HG03469 (cell line): ENCODE measurements around the gene PGF.

Source experiments
- ATAC-seq: cut with Tn5 transposase; IDR thresholded peaks from one replicate; pipeline ENCODE4 v1.9.1; 2021; ENCODE audit warnings: mild to moderate bottlenecking, moderate library complexity, moderate number of reproducible peaks; ENCODE audit not compliant: unreplicated experiment

Gene PGF

DNA sequence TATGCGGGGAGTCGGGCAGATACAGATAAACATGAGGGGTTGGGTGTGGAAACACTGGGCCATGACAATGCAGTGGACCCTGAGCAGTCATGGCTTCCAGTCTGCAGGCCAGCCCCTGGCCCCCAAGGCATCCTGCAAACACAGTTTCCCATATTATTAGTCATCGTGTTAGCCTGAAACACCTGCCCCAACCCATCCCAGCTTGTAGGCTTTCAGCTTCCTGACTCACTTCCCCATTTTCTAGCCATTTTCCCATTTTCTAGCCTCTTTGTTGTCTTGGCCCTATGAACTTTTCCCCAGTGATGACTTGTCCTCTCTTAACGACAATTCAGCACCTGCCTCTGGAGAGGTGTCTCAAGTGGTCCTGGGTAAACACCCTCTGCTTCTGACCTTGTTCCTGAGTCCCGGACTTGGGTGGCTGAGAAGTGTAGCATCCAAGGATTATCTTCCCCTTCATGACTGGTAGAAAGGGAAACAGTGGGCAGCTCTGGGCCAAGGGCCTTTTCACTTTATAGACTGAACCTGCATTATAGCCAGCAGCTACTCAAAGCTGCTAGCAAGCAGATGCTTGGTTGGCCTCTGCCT lies 4.3 kb upstream of the PGF start:
- no peak for ATAC-seq

DNA sequence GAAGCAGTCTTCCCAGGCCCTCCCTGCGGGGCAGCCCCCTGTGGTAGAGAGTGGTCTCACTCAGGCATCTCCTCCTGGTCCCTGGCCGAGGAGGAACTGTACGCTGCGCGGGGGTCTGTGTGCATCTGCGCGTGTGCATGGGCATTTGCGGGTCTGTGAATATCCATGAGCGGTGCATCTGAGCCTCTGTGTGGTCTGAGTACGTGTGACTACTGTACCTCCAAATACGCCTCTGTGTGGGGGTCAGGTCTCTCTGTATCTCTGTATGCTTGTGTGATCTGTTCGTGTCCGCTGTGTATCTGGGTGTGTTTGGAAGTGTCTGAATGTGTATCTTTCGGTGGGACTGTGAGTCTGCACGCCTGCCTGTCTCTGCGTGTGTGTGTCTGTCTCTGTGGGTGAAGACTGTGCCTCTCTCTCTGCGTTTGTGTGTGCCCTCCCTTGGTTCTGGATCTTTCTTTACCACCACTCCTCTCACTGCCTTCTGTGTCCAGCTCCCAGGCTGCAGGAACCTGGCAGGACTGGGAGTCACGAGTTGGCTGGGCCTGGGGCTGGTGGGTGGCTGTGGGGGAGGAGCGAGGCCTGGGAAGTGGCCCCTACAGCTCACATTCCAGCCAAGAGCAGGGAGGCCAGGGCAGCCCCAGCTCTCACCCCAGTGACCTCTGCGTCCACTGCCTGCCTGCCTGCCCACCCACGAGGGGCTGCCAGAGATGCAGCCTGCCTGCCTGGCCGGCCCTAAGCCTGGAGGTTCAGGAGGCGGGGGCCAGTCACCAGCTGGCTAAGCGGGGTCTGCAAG lies 1.1 kb upstream of the PGF start:
- ATAC-seq = no peak

DNA sequence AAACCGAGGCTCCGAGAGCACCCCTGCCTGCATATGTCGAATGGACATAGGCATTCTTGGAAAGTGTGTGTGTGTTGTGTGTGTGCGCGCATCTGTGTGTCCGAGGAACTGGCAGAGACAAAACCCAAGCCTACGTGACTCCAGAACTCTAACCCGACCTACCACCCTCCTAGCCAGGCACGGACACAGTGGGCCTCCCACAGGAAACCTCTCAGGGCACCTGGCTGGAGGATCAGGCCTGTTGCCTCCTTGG lies 556 bp upstream of the PGF start:
- ATAC-seq = no peak

DNA sequence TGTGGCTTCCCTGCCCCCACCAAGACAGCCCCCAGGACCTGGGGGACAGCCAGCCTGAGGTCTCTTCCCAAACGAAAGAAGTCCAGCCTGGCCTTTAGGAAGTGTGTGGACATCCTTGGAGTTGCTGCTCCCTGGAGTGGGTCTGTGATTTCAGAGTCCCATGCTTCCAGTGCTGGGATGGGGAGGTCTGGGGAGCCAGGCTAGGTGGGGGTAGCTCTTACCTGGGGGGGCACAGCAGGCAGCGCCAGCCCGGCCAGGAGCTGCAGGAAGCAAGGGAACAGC lies 509 bp downstream of the PGF start:
- no peak for ATAC-seq

DNA sequence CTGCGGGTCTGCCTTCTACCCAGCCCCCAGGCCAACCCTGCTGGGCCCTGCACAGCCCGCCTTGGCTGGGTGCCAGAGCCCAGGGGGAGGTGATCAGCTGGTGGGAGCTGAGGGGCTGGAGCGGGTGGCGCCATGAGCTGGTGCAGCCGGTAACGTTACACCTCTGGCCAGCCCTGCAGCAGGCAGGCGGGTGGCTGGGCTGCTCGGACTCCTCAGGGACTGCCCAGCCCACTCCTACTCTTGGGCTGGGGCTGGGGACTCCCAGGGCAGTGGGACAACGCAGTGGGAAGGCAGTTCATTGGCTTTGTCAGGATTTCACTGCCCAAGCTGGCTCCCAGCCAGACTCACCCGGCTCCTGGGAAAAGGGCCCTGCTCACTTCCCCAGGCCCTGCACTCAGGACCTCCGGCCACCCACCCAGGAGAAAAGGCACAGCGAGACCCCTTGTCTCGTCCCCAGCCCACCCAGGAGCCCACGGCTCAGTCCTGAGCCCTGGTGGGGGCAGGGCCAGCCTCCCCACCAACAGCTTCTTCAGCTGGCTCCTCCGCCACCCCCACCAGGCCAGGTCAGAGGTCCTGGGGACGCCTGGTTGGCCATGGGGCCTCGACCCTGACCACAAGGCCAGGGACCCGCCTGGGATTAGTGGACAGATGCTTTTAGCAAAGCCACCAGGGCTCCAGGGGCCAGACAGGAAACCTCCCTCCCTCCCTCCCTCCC lies 1.0 kb downstream of the PGF start:
- no peak for ATAC-seq

DNA sequence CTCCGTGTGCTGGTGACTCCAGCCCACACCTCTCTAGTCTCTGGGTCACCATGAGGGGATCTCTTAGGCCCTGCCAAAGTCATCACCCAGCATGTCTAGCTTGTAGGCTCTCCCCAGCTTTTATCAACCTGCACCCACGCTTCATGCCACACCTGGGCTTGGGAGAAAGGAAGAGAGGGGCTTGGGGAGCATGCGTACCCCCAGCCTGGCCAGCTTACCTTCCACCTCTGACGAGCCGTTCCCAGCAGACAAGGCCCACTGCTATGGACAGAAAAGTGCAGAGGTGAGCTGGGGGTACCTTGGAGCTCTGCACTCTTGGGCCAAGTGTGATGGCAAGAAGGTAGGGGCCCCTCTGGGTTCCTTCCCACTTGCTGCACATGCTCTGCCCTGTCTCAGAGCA lies 1.7 kb downstream of the PGF start:
- no peak for ATAC-seq

DNA sequence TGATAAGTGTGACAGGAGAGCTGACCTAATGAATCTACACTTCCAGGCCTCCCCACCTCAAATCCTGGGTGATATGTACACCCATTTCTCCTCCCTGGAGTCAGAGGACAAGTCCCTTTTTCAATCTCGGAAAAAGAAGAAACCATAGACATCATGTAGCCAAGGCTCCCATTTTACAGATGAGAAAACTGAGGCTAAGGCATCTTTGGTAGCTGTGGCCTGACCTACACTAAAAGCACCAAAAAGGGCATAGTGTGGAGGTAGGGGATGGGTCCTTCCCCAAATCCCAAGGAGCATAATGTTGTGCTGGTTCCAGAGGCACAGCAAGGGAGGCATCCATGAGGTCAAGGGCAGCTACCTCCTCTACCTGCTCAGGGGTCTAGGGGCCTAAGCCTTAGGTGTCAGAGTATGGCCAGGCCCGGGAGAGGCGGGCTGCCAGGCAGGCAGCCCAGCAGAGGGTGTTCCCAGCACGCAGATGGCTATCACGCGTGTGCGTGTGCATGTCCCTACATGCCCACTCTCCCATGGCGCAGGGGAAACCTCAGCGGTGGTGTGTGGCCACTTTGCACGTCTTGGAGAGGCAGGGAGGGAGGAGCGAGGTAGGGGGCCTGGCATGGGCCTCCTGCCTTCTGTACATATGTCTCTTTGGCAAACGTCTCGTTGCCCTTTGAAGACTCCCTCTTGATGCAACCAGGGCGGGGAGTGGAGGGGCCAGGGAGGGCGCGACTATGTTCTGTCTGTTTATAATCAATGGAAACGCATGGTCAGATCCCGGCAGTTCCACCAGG lies 2.5 kb downstream of the PGF start:
- ATAC-seq = no peak

DNA sequence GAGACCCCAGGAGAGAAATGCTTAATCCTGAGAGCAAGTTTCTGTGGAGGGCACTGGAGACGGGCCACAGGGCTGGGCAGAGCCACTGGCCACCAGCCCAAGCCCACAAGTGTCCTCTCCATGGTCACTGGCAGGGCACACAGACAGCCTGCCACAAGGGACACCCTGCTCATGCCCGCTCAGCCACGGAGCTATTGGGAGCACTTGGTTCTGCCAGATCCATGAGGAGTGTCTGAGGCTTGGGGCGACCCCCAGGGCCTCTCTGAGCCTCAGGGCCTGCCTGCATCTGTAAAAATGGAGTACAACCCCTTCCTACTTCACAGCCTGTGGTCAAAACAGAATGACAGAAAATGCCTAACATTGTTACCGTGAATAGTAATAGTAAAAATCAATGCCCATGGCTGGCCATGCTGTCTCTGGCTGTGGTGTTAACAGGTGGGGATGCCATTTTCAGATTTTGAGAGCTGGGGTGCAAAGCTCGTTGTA lies 3.2 kb downstream of the PGF start:
- ATAC-seq = no peak

DNA sequence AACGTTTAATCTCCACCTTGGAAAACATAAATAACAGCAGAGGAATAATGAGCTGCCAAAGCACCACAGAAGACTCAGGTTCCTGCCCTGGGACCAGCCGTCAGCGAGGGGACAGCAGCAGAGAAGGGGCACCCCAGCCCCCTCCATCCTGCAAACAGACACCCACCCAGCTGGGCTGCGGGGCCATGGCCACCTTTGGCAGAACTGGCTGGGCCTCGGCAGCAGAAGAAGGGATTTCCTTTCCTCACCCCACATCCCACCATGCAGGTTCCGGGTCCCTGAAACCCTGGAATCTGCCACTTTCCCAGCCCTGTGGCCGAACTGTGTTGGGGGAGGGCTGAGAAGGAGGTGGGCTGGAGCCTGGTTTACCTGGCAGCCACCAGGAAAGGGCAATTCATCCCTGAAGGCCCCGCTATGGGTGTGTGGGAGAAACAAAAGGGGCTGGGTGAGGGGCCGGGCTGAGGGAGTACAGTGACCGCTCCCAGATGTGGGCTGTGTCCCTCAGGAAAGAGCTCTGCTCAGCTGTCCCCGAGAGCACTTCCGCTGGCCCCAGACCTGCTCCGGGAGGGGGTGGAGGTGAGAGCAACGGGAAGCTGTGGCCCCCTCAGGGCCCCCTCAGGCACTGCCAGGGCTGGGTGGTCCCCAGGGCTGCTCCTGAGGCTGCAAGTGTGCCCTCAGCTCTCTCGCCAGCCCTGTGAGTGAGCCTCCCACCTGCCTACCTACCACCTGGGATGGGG lies 3.8 kb downstream of the PGF start:
- ATAC-seq = no peak

DNA sequence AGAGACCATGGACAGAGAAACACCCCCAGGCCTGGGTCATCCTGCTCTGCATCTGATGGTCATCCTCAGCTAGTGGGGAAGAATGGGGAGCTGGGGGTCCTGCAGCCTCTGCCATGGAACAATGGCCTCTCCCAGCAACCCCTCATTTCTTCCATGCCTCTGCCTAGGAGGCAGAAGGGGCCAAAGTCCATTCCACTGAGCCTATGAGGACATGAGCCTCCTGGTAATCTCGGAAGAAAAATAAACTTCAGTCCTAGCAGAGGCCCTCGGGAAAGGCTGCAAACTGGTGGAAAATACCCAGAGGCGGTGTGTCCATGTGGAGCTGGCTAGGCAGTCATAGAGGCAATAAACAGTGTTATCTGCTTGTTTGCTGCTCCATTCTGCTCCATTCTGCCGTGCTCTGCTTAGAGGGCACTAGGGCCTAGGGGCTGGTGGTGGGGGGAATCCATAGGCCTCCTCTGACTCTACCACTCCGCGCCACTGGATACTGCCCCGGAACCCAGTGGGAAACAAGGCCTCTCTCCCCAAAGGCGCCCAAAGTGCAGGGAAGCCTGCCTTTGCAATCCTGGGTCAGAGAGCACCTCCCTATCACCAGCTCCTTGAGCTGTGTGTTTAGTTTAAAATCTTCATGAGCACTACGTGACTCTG lies 4.5 kb downstream of the PGF start:
- no peak for ATAC-seq

DNA sequence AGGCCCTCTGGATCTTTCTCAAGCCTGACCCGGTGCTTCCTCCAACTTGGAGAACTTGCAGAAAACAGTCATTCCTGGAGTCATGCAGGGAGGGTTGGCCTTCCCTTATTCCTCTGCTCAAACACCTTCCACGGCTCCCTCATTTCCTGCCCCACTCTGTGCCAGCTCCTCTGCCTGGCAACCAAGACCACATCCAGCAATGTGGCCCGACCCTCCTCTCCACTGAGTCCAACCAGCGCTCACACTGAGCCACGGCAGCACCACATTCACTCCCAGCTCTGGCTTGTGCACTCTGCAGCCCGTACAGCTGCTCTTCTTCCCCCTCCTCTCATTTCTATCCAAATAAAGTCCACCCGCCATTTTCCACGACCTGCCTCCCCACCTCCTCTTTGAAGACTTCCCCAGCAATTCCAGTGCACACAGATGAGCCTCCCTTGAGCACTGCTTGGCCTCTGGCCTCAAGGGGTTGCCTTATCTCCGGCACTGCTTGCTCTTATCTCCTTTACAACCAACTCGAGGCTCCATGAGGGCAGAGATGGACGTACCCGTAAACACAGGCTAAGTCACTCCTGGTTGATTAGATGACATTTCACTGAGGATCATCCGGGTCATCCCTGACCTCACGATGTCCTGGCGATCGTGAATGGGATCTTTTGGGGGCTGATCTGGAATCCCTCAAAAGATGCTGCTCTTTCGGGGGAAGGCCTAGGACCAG lies 5.4 kb downstream of the PGF start:
- no peak for ATAC-seq

DNA sequence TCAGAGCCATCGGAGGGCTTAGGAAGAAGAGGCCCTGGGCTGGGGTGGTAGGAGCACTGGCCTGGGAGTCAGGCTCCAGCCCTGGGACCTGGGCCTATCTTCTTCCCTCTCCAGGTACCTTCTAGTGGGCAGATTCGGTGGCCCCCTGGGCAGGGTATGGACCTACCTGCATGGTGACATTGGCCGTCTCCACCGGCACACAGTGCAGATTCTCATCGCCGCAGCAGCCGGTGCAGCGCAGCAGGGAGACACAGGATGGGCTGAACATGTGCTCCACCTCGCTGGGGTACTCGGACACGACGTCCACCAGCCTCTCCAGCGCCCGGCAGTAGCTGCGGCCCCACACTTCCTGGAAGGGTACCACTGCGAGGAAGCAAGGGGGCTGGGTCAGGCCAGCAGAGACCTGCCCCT lies 6.2 kb downstream of the PGF start:
- no peak for ATAC-seq

DNA sequence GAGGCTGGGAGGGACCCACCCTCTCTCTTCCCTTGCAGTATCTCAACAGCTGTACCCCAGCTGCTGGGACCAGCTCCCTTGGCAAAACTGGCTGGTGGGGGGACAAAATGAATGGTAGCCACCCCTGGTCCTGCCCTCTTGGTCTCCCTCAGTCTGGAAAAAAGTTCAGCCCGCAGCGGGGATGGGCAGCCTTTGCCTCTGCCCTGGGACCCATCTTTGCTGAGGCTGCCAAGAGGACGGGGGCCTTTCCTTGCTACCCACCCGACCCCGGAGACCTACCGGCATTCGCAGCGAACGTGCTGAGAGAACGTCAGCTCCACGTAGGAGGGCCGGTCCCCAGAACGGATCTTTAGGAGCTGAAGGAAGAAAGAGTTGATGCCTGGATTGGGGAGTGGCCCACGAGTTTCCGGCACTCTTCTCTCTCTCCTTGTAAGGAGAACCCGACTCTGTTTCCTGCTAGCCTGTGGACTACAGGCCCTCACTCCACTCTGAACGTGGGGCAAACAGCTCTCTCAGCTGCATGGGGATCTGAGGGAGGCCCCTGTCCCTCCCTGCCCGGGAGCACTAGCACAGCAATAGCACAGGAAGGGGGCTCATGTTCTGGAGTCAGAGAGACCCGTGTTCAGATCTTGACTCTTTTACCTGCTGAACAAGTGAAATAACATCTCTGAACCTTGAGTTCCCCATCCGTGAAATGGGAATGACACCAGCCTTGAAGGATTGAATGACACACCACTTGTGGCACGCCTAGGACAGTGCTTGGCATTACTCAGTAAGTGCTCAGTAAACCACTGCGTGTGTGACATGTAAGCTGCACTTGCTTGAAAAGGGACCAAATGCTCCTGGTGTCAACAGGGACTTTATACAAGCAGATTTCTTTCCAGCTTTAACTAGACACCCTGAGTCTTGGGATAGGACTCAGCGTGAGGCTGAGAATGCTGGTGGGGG lies 6.9 kb downstream of the PGF start:
- no peak for ATAC-seq

DNA sequence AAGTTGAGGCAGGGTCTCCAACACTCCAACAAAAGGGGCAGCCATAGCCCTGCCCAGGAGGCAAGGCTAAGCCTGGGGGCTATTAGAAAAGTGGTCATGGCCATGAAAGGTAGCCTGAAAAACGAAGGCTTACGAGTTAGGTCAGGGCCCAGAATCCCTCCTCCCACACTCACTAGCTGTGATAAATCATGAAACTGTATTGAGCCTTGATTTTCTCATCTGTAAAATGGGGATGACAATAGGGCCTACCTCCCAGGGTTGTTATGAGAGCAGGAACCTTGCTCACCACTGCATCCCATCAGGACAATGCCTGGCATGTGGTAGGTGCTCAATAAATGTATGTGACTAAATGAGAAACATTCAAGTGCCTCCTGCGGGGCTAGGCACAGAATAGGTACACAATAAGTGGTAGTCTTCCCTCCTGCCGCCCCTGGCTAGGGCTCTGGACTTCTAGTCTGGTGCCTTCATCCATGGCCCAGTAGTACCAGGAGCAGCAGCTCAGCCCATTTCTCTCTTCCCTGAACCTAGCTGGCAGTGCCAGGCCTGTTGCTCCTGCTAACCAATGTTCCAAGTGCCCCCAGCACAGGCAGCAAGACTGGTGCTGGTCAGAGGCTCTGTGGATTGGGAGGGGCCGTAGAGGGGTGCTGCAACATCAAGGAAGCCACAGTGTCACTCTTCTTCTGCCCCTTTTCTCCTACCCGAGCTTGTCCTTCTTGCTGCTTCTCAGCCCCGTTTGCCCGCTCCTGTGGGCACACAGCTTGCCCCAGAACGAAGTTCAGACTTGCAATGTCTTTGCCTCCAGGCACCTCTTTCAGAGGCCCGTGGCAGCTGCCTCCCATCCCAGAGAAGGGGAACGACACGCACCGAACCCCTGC lies 7.8 kb downstream of the PGF start:
- no peak for ATAC-seq

DNA sequence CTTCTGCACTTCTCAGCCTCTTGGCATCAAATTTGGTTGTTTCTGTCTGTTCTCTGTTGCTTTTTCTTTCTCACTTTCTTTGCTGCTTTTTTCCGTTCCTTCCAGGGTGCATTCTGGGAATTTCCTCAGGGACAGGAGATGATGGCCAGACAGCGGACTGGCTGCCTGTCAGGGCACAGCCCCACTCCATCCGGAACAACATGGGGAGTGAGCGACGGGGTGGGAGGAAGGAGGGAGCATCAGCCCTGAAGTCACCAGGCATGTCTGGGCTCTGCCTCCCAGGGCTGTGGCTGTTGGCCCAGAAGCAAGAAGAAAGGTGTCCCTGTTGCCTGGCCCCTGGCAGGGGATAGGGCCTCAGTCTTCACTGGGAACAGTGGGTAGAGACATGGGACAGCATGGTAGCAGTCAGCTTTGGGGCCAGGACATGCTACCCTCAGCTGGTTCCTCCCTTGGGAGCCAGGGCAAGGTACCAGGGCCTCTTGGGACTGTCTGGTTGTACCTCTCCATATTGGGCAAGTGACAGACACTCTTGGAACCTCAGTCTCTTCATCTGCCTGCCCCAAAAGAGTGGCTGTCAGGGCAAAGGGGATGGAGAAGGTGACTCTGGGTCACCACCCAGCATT lies 8.6 kb downstream of the PGF start:
- ATAC-seq = no peak

DNA sequence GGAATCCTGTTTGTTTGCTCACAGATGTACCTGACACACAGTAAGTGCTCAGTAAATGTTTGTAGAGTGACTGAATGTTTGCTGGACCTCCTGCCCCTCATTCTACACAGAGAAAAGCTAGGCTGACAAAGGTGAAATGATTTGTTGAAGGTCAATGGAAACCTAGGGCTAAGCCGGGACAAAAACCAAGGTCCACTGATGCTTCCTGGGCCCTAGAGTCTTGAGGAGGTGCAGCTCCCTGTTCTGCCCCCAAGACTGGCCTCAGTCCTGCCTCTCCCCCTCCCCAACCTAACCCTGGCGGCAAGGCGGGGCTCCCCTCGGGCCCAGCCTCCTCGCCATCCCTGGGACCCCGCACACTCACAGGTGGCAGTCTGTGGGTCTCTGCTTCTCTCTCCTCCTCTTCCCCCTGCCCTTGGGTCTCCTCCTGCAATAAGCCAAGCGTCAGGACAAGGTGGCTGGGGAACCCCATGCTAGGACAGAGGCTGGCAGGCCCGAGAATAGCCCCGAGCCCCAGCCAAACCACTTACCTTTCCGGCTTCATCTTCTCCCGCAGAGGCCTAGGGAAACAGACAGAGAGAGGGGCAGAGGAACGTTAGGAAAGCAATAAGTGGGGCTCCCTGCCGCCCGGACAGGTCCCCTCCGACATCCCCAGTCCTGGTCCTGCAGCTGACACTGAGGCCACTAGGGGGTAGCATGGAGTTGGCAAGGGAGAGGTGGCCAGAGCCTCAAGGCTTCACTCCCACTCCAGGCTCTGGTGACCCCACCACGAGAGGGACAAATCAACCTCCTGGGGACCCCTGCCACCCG lies 9.3 kb downstream of the PGF start:
- ATAC-seq = no peak
